ENCODE measurements around the gene CCDC122.

Gene CCDC122

GRCh38 chr13:43799191-43799590, 80.3 kb downstream of the CCDC122 start:
- no peak for DNase-seq

GRCh38 chr13:43797869-43798268, 81.7 kb downstream of the CCDC122 start:
- DNase-seq: no peak

GRCh38 chr13:43797159-43797558, 82.4 kb downstream of the CCDC122 start:
- DNase-seq: no peak

DNA sequence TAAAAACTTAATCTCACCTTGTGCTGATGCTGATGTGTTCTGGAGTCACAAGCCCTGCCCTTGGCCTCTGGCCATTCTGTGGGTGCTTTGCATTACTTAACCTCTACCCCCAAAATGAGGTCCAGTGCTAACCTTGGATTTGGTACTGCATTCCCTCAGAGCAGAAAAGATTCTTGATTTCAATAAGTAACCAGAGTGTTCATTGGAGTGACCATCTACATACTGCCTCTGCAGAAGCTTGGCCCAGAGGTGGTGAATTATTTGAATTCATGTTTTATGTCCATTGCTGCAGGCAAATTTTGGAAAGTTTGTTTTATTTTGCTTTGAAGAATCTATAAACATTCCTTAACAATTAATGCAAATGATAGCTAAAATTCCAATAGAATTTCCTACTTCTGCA, 85.1 kb downstream of the CCDC122 start:
- no peak for DNase-seq

GRCh38 chr13:43792076-43792881, 87.3 kb downstream of the CCDC122 start:
- DNase-seq: no peak

- no peak for DNase-seq
Measured at GRCh38 chr13:43787997-43788396, 91.5 kb downstream of the CCDC122 start.

DNA sequence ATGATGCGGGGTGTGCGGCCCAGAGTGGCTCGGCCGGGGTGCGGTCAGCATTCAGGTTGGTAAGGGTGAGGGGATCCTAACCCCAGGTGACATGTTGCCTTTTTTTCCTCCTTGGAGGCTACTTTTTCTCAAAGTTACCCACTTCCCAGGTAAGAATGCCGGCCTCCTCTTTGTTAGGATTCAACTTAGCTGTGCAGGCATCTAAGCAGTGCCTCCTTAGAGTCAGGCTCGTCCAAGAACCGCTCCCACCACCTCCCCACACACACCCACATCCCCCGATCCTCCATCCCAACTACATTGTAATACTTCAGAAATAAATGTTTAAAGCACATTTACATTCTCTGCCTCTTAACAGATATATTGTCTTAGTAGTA, 92.0 kb downstream of the CCDC122 start:
- no peak for DNase-seq

GRCh38 chr13:43786766-43787517, 92.6 kb downstream of the CCDC122 start, which contains the start of gene ENOX1:
ENOX1 (minus strand) TSS chr13:43786972.
- DNase-seq: no peak

GRCh38 chr13:43786472-43786765, 93.1 kb downstream of the CCDC122 start:
- DNase-seq: no peak

Data from effector CD8-positive, alpha-beta T cell (primary cell).